Activated CD4-positive, alpha-beta T cell treated with anti-CD3 and anti-CD28 coated beads, Interleukin-2, amount 10 ng/mL, durations not matched to agents 24 days and 14 days (primary cell): ENCODE data around the gene HIVEP1. TPM values are rescaled to one million over a fixed set of nuclear protein-coding genes. Genes with fewer than 3 reads are reported as not detected.

Experiments used
- DNase-seq: peaks from one replicate; pipeline ENCODE4 v3.0.0; 2022
- H3K27ac Mint-ChIP-seq: one replicate; pipeline ENCODE4 v1.8.0; 2022; ENCODE audit warnings: mild to moderate bottlenecking, mixed read lengths
- H3K27me3 Mint-ChIP-seq: one replicate; pipeline ENCODE4 v1.8.0; 2022; ENCODE audit warnings: mixed read lengths
- H3K36me3 Mint-ChIP-seq: one replicate; pipeline ENCODE4 v1.8.0; 2022; ENCODE audit warnings: low read depth, mild to moderate bottlenecking, mixed read lengths
- H3K4me1 Mint-ChIP-seq: one replicate; pipeline ENCODE4 v1.8.0; 2021; ENCODE audit warnings: mixed read lengths
- H3K4me3 Mint-ChIP-seq: one replicate; pipeline ENCODE4 v1.8.0; 2022; ENCODE audit warnings: mild to moderate bottlenecking, moderate library complexity, mixed read lengths
- H3K9me3 Mint-ChIP-seq: one replicate; pipeline ENCODE4 v1.8.0; 2021; ENCODE audit warnings: mixed read lengths
- intact Hi-C: fragments of 100-400 bp; cut with micrococcal nuclease; formaldehyde crosslinking; loops from one replicate; pipeline ENCODE4 v1.15.1; 2023
- total RNA-seq: library from RNA; stranded (reverse); gene quantifications from 2 replicates; pipeline ENCODE4 v1.2.3, GENCODE V29; 2022

The HIVEP1 gene
- total RNA-seq, 1 donor from 2014 or later: 55.3 TPM

DNA sequence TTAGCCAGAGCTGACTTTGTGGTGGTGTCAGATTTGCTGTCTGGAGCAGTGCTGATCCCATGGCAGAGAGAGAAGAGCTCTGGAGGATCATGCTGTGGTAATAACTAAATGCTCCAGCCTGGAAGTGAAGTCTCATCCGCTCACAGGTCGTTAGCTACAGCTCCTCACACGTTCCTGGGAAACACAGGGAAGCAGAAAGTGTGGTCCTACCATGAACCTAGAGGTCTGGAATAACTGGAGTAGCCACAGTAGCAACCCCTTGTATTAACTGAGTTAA, 2.7 kb downstream of the HIVEP1 start:
- Mint-ChIP-seq H3K27ac (peak overlapping the region; percentile 58), H3K36me3 (peaks cover 62% of the 10 kb centered on the region), H3K4me3 (peak overlapping the region; percentile 93)

GRCh38 chr6:12017263-12017662, 5.2 kb downstream of the HIVEP1 start:
- no peaks in the 10 kb centered on the region for H3K27me3 Mint-ChIP-seq
- peak; percentile 79 for DNase-seq
- no peak overlapping the region for H3K4me3 Mint-ChIP-seq
- peaks cover 10% of the 10 kb centered on the region for H3K9me3 Mint-ChIP-seq
- H3K36me3 Mint-ChIP-seq: peaks cover 73% of the 10 kb centered on the region
- H3K27ac Mint-ChIP-seq: peak overlapping the region; percentile 37
- intact Hi-C loops: loop anchor here (10.0 kb wide), 1 partner anchor 192 kb away; no protein-coding TSS in a partner anchor
- H3K4me1 Mint-ChIP-seq: peaks cover 49% of the 10 kb centered on the region

More for the DNA sequence above, 2.7 kb downstream of the HIVEP1 start:
- intact Hi-C loops: loop anchor here (5.0 to 10.0 kb wide), 2 partner anchors 190 to 1293 kb away; partner anchors contain the start of gene TMEM14C
- no peaks in the 10 kb centered on the region for H3K27me3 Mint-ChIP-seq
- peak; percentile 49 for DNase-seq
- peaks cover 10% of the 10 kb centered on the region for H3K9me3 Mint-ChIP-seq
- H3K4me1 Mint-ChIP-seq: peaks cover 45% of the 10 kb centered on the region

GRCh38 chr6:12017876-12018401, 5.8 kb downstream of the HIVEP1 start:
- Mint-ChIP-seq H3K4me3 (no peak overlapping the region), H3K27ac (no peak overlapping the region), H3K36me3 (peaks cover 76% of the 10 kb centered on the region), H3K27me3 (no peaks in the 10 kb centered on the region), H3K4me1 (peaks cover 50% of the 10 kb centered on the region), H3K9me3 (peaks cover 10% of the 10 kb centered on the region)
- DNase-seq: peak; percentile 54
- intact Hi-C loops: loop anchor here (10.0 kb wide), 1 partner anchor 193 kb away; no protein-coding TSS in a partner anchor

DNA sequence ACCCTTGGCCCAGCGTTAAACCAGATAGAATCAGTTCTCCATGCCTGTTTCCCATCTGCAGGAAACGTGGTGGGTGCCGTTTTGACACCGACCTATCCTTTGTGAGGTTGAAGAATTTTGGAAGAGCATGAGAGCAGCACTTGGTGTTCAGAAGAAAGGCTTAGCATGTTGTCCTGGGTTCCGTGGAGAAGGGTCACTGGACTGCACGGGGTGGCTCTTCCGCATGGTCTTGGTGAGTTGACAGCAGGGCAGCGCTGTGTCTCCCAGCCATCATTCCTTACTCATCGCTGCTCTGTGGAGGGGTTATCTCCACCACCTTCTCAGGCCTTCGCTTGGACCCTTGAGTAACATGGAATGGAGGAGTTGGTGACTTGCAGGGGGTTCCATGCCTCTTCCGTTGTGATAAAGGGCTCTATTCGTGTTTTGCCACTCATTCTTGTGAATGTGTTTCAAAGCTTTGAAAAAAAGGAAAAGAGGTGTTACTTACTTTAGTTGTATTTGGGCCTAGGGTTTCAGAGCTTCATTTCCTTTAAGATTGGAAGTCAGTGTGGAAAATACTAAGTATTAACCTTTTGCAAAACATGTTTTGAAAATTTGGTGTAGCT, 8.2 kb downstream of the HIVEP1 start:
- peak overlapping the region; percentile 31 for H3K4me3 Mint-ChIP-seq
- H3K9me3 Mint-ChIP-seq: peaks cover 5% of the 10 kb centered on the region
- H3K4me1 Mint-ChIP-seq: peaks cover 39% of the 10 kb centered on the region
- peaks cover 68% of the 10 kb centered on the region for H3K36me3 Mint-ChIP-seq
- DNase-seq: no peak
- peak overlapping the region; percentile 48 for H3K27ac Mint-ChIP-seq
- H3K27me3 Mint-ChIP-seq: no peaks in the 10 kb centered on the region
- intact Hi-C loops: no loop called here

DNA sequence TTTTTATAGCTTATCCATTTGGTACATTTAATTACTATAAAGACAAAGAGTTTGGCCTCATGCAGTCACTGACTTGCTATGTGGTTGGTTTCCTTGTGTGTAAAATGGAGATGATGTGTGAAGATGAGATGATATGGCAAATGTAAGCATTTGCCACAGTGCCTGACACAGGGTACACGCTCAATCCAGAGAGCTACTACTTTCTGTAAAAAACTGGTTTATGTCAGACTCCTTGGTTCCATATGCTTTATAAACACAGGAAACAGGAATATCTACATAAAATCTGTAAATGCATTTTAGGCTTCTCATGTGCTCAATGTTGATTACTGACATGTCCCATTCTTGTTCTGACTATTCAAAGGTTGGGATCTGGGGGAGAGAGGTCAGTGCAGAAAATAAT, 10.4 kb downstream of the HIVEP1 start:
- no peak for DNase-seq
- Mint-ChIP-seq H3K27ac (no peak overlapping the region), H3K36me3 (peaks cover 65% of the 10 kb centered on the region), H3K4me3 (no peak overlapping the region), H3K4me1 (peaks cover 33% of the 10 kb centered on the region), H3K27me3 (no peaks in the 10 kb centered on the region), H3K9me3 (peaks cover 9% of the 10 kb centered on the region)
- intact Hi-C loops: no loop called here

DNA sequence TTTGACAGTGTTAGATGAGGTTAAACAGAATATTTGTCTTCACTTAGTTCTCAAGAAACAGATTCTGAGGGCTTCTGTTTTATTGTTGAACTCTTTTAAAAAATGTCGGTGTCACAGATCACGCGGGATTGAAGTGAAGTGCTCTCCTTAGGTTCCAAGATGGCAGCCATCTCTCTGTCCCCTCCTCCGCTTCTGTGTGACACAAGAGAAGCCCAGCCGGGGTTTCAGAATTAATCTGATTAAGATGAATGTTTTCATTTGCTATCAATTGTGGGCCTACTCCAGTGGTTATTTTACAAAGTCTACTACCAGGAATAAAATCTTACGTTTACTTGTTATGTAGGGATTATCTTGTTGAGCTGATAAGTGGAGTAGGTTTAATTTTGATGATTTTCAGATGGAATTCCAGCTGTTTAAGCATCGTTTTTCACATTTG, 10.9 kb downstream of the HIVEP1 start:
- Mint-ChIP-seq H3K27ac (no peak overlapping the region), H3K9me3 (peaks cover 13% of the 10 kb centered on the region), H3K27me3 (no peaks in the 10 kb centered on the region), H3K4me3 (no peak overlapping the region), H3K36me3 (peaks cover 66% of the 10 kb centered on the region), H3K4me1 (peaks cover 37% of the 10 kb centered on the region)
- intact Hi-C loops: no loop called here
- no peak for DNase-seq

GRCh38 chr6:12024216-12024615, 12.1 kb downstream of the HIVEP1 start:
- Mint-ChIP-seq H3K36me3 (peaks cover 73% of the 10 kb centered on the region), H3K27ac (no peak overlapping the region), H3K27me3 (no peaks in the 10 kb centered on the region), H3K4me1 (peaks cover 38% of the 10 kb centered on the region), H3K4me3 (no peak overlapping the region), H3K9me3 (peaks cover 14% of the 10 kb centered on the region)
- no peak for DNase-seq
- intact Hi-C loops: no loop called here

DNA sequence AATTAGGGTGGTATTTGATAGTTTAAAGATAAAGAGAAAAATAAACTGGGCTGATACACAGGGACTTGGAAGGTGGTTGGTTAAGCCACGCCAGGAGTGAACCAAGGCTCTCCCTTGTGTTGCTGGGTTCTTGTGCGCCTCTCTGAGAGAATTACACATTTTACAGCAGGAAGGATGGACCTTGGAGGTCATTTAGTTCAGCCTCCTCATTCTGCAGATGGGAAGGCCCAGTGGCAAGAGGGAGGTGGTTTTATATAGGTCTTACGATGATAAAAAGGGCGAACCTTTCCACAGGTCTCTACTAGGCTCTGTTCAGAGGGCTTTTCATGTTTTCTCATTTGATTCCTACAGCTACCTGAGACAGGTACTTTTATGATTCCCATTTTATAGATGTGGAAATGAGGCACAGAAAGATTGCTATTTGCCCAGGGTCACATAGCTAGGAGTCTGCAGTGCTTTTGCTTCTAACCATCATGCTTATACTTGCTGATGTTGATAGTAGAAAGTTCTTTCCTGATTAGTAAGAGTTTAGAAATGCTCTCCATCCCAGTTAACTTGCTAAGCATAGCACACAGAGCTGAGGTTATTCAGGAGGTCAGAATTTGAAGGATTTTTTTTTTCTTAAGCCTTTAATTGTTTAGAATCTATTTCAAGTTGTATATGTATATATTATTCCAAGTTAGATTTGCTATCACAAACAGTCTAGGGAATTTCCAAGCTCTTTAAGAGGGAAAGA, 12.8 kb downstream of the HIVEP1 start:
- DNase-seq: peak; percentile 39
- H3K9me3 Mint-ChIP-seq: peaks cover 14% of the 10 kb centered on the region
- peaks cover 35% of the 10 kb centered on the region for H3K4me1 Mint-ChIP-seq
- intact Hi-C loops: no loop called here
- H3K27me3 Mint-ChIP-seq: no peaks in the 10 kb centered on the region
- H3K27ac Mint-ChIP-seq: no peak overlapping the region
- no peak overlapping the region for H3K4me3 Mint-ChIP-seq
- peaks cover 71% of the 10 kb centered on the region for H3K36me3 Mint-ChIP-seq

DNA sequence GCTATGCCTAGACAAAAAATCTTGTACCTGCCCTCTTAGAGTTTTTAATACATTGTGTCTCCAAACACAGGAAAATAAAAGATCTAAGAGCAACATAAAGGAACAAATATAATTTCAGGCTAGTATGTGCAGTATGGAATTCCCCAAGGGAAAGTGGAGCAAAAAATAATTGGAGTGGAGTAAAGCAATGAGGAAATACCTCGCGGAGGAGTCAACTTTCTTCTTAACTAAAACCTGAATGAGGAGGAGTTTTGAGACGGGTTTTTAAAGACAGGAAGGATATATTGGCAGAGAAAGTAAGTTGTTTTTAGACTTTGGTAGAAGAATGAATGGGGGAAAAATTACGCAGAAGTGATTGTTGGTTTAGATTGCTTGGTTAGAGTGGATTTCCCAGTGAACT, 14.0 kb downstream of the HIVEP1 start:
- peaks cover 73% of the 10 kb centered on the region for H3K36me3 Mint-ChIP-seq
- no peak for DNase-seq
- intact Hi-C loops: no loop called here
- H3K27ac Mint-ChIP-seq: peak overlapping the region; percentile 34
- H3K27me3 Mint-ChIP-seq: no peaks in the 10 kb centered on the region
- H3K4me1 Mint-ChIP-seq: peaks cover 32% of the 10 kb centered on the region
- peak overlapping the region; percentile 51 for H3K4me3 Mint-ChIP-seq
- H3K9me3 Mint-ChIP-seq: peaks cover 17% of the 10 kb centered on the region

GRCh38 chr6:12026833-12027232, 14.7 kb downstream of the HIVEP1 start:
- peaks cover 75% of the 10 kb centered on the region for H3K36me3 Mint-ChIP-seq
- H3K4me1 Mint-ChIP-seq: peaks cover 32% of the 10 kb centered on the region
- H3K9me3 Mint-ChIP-seq: peaks cover 17% of the 10 kb centered on the region
- no peak overlapping the region for H3K4me3 Mint-ChIP-seq
- DNase-seq: no peak
- no peaks in the 10 kb centered on the region for H3K27me3 Mint-ChIP-seq
- intact Hi-C loops: no loop called here
- no peak overlapping the region for H3K27ac Mint-ChIP-seq

DNA sequence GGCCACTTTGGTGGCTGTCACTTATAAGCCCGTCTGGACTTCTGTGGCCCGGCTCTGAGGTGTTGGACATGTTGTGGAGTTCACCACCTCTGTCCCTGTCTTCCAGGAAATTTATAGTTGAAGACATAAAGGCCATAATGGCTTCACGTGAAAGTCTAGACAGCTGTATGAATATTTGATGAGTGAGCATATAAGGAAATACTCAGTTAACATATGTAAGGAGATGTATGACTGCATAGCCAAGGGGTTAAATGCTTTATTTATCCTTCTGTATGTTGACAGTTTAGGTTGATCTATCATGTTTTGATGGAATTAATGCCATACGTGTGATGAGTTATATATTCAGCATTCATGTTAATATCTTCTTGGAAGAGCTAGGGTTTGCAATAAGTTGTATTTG, 16.1 kb downstream of the HIVEP1 start:
- Mint-ChIP-seq H3K4me1 (peaks cover 35% of the 10 kb centered on the region), H3K9me3 (peaks cover 17% of the 10 kb centered on the region)
- DNase-seq: peak; percentile 41

GRCh38 chr6:12029979-12030737, 18.0 kb downstream of the HIVEP1 start:
- intact Hi-C loops: no loop called here
- no peak for DNase-seq
- Mint-ChIP-seq H3K27me3 (no peaks in the 10 kb centered on the region), H3K4me3 (no peak overlapping the region), H3K27ac (no peak overlapping the region), H3K4me1 (peaks cover 41% of the 10 kb centered on the region), H3K9me3 (peaks cover 17% of the 10 kb centered on the region), H3K36me3 (peaks cover 72% of the 10 kb centered on the region)

More for the DNA sequence above, 16.1 kb downstream of the HIVEP1 start:
- Mint-ChIP-seq H3K27ac (no peak overlapping the region), H3K36me3 (peaks cover 71% of the 10 kb centered on the region), H3K4me3 (no peak overlapping the region), H3K27me3 (no peaks in the 10 kb centered on the region)
- intact Hi-C loops: no loop called here

GRCh38 chr6:12030993-12031550, 19.0 kb downstream of the HIVEP1 start:
- no peaks in the 10 kb centered on the region for H3K27me3 Mint-ChIP-seq
- H3K36me3 Mint-ChIP-seq: peaks cover 70% of the 10 kb centered on the region
- peak overlapping the region; percentile 22 for H3K4me3 Mint-ChIP-seq
- H3K9me3 Mint-ChIP-seq: peaks cover 15% of the 10 kb centered on the region
- intact Hi-C loops: no loop called here
- peaks cover 45% of the 10 kb centered on the region for H3K4me1 Mint-ChIP-seq
- DNase-seq: no peak
- peak overlapping the region; percentile 74 for H3K27ac Mint-ChIP-seq
